Activated CD8-positive, alpha-beta memory T cell treated with anti-CD3 and anti-CD28 coated beads for 4 hours (primary cell): ENCODE measurements around the gene GLDN.

Experiments used
- DNase-seq, 2 donors: peaks; one replicate each; pipeline ENCODE4 v3.0.0-alpha.2; 2020; ENCODE audit warnings: low read depth in 2 of 2

Gene GLDN

DNA sequence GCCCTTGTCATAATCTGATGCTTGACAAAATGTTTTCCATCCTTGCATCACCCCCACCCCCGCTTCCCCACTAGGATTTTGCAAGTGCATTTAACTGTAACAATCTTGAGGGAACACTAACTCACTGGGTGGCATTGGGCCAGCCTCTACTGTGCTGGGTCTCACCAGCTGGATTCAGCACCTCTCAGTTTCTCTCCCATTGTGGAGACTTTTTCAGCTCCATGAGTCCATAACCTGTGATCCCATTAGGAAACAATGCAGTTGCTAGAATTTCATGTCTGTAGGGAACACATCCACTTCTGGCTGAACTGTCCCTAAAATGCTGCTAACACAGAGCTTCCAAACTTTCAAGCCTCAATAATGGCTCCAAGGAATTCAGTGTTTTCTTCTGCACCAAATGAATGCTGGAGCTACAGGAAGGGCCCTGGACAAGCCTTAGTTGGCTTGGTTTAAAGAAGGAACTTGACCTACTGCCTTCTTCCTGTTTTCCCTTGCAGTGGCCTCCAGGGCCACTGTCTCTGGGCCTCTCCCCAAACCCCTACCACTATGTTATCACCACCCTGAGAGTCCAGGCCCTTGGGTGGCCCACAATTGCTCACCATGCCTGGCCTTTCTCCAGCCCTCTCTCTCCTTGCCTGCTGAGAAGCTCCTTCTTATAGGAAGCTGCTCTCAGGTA, 18.7 kb upstream of the GLDN start:
- no peak for DNase-seq

DNA sequence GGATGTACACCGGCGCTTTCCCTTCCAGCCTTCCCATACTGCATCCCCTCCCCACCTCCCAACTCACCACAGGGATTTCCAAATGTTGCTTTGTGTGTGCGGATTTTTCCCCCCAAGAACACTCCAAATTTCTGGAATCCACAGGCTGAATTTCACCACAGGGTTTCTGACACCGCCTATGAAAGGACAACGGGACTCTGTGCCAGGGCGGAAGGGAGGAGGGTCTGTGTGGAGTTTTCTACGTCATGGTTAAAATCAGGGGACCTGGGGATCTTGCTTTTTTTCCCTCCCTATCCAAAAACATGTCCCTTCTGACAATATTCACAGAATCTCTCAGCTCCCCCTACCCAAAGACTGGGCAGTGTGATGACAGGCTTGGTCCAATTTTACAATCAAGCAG, 17.7 kb upstream of the GLDN start:
- no peak for DNase-seq

DNA sequence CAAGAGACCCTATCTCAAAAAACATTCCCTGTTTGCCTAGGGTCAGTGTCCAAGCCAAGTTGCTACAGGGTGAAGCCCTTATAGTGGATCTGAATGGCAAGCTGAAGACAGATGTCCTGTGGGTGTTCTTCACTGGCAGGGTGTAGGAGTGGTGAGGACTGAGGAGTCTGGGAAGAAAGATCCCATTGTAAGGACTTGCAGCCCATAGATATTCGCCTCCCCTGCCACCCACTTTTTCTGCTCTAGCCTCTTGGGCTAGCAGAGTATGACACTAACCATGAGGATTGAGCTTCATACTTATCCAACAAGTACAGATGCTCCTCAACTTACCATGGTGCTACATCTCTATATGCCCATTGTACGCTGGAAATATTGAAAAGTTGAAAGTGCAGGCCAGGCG, 16.3 kb upstream of the GLDN start:
- no peak for DNase-seq

DNA sequence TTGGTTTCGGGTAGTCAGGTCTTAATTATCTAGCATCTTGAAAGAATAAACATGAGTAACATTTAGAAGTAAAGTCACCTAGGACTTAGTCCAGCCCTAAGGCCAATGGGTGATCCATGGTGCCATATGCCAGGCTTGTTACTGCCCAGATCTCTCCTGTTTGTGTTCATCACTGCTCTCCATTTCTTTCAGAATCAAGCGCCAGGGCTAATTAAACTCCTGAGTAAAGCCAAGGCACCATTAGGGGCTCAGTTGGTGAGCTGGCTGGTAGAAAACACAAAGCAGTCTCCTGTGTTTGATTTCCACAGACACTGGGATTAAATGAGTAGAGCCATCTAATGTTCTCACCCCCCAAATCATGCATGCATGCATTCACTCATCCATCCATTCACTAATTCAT, 14.4 kb upstream of the GLDN start:
- DNase-seq: no peak

DNA sequence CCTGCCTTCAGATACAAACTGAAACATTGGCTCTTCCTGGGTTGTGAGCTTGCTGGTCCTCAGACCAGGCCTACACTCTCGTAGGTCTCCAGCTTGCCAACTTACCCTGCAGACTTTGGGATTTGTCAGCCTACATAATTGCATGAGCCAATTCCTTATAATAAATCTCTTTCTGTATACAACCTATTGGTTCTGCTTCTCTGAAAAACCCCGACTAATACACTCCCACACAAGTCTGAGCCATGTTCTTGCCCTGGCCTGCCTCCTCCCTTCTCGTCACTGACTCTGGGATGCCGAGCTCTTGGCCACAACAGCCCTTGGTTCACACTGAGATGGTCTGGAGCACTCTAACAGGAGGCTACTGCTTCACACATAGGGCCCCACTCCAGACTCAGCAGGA, 12.5 kb upstream of the GLDN start:
- no peak for DNase-seq

DNA sequence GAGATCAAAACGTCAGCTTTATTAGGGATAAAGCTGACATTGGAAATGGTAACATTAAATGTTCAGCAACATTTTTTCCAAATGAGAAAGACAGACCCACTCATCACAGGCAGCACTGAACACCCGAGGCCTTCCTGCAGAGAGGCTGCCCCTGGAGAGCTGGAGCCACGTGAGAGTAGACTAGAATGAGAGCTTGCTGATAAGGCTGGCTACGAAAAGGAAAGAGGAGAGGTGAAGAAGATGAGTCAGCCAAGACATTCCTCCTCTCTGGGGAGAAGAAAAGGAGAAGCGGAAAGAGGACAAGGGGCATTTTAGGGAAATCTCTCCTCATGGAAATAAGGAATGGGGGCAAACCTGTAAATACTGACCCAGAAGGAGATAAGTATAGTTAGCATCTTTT, 10.3 kb upstream of the GLDN start:
- no peak for DNase-seq

DNA sequence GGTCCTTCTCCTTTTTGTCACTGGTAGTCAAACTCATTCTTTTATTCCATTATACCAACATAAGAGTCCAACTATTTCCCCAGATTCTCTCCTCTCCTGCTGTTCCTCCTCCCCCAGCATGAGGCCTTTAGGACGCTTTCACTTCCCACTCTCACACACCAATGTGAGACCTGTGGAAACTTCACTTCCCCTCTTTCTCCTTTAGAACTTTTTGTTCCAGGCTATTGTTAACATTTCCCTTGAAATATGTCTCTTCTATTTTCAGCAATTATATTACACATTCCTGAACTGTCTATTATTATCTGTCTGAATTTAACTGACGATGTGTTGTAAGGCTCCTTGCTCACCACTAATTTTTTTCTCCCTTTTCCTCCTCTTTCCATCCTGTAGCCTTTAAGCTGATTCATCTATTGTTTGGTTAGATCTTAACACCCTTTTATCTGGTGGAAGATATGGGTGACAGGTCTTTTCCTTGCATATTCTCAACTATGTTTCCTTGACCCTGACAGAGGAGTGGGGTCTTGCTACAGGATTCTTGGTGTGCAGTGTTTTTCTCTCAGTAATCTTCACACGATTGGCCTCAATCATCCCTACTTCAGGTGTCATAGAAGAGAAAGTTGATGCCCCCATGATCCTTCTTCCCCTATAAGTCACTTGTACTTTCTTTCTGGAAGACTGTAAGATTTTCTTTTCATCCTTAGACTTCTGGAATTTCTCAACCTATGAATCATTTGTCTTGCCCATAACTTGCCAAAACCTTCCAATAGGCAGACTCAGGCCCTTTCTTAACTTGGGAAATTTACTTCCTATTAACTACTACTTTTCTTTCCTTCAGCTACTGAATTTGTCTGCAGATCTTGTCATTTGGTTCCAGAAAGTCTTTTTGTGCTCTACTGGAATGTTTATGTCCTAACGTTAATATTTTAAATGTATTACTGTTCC, 9.0 kb upstream of the GLDN start:
- DNase-seq: no peak

DNA sequence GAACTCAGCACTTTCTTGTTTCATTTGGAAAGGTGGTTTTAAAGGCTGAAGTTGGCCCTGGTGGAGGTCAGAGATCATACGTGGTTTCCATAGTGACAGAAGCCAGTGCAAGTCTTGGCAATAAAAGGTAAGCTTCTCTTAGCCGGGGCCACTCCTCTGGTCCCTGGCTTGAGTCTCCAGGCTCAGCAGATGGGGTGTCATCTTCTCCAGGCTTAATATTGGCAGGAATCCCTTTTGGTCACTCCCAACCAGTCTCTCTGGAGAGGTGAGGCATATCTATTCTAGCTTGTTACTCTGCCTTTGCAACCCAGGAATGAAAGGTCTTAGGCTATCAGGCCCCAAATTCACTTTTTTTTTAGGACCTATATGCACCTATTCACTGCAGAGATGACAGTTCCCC, 7.9 kb upstream of the GLDN start:
- DNase-seq: no peak

DNA sequence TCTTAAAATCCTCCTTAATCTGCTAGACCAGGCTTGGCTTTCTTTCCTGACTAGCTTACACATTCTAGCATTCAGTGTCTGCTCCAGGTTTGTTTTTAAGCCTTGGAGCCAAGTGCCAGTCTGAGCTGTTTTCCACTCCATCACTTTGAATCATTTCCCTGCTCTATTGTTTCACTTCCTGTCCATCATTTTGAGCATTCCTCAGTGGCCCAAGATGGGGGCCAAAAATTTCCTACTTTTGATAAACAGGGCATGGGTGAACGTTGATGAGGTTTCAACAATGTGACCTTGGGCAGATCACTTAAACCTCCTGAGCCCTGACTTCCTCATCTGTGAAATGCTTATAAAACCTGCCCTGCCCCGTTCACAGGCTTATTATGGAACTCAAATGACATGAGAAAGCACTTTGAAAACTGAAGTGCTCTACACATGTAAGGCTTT, 7.4 kb upstream of the GLDN start:
- no peak for DNase-seq

DNA sequence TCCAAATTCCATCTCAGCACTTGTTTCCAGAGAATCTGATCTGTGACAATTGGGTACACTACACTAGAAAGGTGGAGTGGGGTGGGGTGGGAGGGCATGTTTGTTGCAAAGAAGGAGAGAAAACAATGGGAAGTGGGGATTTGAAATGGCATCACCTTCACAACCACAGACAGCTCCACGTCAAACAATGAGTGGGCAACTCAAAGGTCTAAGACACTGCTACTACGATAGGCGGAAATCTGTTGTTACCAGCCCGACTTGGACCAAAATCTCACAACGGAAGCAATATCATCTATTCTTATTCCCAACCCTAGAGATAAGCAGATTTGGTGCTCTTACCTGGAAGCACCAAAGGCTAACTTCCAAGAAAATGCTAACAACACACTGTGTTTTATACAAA, 6.4 kb upstream of the GLDN start:
- no peak for DNase-seq

DNA sequence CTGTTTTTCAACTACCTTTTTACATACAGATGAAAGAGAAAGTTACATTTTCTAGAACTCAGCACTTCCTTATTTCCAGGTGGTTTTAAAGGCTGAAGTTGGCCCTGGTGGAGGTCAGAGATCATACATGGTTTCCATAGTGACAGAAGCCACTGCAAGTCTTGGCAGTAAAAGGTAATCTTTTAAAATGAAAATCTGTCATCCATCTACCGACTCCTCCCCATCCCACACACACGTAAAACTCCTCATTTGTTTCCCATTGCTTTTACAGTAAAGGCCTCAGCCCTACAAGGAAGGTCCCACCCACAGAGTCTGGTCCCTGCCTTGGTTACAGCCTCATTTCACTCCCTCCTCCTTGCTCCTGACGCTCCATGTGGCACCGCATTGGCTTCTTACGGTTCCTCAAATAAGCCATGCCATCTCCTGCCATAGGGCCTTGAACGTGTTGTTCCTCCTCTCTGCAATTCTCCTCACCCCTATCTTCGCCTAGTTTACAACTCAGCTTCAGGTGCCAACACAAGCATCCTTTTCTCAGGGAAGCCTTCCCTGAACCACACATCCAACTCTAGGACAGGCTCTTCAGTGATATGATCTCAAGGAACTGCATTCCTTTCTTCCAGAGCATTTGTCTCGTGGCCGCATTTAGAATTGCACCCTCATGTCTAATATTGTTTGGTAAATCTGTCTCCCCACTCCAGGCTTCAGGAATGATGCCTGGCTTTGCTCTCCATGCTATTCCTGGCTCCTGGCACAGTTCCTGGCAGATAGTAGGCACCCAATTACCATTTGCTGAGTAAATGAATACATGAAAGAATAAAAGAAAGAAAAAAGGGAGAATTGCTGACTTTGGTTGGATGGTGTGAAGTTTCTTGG, 5.7 kb upstream of the GLDN start:
- no peak for DNase-seq

DNA sequence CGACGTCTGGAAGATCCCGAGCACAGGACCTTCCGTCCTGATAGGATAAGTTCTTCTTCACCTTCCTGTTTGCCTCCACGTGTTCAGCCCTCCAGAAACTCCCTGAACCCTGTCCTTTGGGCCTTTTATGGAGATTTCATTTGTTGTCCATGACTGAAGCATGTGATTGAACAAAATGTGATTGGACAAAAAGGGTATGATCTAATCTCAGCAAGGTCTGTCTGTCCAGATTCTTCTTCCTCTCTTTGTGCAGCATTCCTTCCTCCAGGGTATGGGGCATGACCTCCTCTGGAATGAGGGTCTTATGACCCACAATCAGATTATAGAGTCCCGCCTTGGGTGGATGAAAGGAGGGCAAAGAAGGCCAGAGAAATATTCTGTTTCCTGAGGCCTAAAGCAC, 3.0 kb upstream of the GLDN start, which contains the start of gene CYP19A1:
CYP19A1 (minus strand) TSS at position 101 of the 400 bp plus-strand sequence. CDS start 95,684 bp downstream, outside the sequence.
- DNase-seq: no peak

DNA sequence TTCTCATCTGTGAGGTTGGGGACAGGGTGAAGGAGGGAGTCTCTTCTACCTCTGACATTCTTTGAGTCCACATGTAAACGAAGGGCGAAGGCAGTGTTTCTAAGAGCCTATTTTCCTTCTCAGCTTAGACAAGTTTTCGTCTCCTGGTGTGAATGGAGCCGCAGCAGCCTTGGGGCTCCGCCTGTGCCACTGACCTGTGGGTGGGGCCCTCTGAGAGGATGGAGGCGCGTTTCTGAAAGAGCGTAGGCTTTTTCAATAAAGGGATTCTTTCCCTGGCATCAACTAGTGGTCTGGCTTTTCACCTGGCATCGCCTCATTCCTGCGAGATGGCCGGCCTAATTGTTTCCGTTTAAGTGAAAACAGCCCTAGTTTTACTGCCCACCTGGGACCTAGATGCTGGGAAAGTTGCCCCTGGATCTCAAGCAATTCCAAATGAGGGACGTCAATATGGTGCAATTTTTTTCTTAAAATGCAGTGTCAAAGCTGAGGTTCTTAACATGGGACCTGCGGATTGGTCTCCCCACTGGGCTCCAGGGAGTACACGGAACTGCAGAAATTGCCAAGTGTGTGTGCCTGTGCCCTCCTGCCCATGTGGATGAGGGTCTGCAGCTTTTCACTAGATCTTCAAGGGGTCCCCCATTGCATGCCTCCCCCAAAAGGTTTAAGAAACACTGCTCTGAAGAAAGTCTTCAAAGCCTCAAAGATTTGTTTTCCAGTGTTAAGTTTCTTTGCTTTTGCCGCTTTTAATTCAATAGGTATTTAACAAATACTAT, 958 bp downstream of the GLDN start:
- no peak for DNase-seq

DNA sequence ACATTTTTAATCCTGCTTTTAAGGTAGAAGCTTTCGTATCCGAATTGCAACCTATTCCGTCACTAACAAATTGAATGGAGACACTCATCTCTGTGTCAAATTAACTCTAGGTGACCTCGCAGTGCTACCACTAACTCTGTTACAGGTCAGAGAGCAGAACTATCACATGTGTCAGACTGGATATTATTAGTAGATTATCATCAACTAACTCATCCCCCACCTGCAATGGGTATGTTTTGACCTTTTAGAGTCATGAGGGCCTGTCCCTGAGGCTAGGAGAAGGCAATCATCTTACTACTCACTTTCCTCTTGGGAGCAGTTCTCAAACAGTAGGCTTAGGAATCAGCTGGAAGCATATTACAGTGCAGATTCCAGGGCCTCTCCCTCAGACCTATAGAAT, 2.0 kb downstream of the GLDN start:
- no peak for DNase-seq

DNA sequence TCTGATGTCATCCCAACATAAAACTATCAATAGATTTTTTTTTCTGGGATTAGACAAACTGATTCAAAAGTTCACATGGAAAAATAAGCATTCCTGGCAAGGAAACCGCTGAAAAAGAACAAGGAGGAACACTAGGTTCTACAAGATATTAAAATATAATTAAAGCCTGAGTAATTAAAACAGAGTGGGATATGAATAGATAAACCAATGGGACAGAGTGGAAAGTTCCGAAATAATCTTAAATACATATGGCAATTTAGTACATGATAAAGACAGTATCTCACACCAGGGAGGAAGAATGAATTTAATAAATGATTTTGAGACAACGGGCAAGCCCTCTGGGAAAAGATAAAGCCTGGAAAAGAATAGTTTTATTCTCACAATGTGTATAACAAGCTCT, 4.7 kb downstream of the GLDN start:
- DNase-seq: no peak

DNA sequence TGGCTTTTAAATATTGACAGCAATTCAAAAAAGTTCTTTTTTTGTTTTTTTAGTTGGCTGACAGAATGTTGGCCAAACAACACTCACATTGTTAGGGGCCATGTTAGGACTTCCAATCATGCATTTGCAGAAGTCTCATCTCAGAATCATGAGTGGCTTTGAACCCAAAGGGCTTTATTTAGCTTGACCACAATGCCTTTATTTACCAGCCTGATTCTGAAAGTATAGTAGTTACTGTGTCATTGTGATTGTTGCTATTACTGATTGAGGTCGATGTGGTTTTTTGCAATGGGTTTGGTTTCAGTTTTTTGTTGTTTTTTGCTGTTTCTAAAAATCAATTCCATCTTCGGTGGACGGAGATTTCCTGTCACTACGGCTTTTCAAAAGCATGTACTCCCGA, 7.2 kb downstream of the GLDN start:
- DNase-seq: no peak

DNA sequence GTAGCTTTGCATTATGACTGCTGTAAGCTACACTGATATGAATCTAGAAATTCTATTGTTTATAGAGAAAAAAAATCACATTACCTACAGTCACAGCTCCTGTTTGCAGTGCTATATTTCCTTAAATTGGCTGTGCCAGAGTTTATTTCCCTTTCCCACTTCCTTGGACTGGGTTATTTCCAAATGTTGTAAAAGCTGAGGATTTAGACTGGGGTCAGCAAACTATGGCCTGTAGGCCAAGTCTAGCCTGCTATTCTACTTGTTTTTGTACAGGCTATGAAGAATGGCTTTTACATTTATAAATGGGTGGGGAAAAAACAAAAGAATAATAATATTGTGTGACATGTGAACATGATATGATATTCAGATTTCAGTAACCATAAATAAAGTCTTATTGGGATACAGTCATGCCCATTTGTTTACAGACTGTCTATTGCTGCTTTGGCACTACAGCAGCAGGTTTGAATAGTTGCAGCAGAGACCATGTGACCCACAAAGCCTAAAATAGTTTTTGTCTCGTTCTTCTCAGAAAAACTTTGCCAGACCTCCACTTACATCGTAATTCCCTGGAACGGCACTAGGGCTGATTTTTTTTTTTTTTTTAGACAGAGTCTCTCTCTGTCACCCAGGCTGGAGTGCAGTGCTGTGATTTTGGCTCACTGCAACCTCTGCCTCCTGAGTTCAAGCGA, 7.8 kb downstream of the GLDN start:
- no peak for DNase-seq

DNA sequence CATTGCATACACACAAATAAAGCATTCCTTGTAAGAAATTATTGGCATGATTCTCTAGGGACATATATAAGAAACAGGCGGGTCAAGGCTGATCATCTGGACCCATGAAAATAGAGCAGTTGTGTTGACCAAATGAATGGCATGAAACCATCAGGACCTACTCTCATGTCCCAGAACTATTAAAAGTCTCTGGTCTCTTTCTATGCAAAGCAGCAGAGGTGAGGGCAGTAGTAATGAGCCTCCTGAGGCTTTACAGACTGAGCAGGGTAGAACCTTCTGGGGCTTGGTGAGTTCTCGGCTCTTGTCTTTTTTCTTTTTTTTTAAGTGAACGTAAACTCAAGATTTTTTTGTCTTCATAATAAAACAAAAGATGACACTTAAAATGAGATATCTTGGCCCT, 9.3 kb downstream of the GLDN start:
- no peak for DNase-seq

DNA sequence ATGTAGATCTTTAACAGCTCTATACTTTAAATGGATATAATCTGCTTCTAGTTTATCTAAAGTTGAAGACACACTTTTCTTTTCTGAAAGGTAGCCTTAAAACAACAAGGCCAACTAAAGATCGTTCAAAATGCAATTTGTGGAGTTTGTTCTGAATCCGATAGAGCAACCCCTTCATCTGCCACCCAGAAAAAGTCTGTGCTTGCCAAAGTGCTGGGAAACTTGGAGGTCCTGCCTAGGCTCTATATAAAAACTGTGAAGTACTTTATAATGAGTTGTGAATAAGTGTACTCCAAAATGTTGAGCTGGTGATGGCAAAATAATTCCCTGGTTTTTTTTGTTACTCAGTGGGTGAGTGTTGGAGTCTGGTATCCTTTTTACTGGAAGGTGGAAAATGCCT, 12.5 kb downstream of the GLDN start:
- DNase-seq: no peak

DNA sequence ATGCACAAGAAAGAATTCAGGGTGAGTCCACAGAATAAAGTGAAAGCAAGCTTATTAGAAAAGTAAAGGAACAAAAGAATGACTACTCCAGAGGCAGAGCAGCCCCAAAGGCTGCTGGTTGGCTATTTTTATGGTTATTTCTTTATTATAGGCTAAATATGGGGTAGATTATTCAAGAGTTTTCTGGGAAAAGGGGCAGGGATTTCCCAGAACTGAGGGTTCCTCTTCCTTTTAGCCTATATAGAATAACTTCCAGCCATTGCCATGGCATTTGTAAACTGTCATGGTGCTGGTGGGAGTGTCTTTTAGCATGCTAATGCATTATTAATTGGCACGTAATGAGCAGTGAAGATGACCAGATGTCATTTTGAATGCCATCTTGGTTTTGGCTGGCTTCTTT, 13.6 kb downstream of the GLDN start:
- no peak for DNase-seq

DNA sequence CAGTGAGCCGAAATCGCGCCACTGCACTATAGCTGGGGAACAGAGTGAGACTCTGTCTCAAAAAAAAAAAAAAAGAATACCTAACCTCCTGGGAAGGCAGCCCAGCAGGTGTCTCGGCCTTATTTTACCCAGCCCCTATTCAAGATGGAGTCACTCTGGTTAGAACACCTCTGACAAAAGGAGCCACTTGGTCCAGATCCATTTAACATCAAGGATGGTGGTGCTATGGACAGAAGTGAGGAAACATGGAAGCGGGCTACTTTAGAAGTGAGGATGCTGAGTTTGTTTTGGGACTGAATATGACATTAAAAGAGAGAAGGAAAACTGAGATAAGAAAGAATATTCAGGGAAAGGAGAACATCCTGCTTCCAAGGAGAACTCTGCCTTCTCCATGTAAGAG, 14.7 kb downstream of the GLDN start:
- DNase-seq: no peak
